C4-2B (cell line): Measurements from ENCODE around the gene ZKSCAN1.

Experiments used
- H3K27ac ChIP-seq: fragments of 450-650 bp; 2 replicates; pipeline ENCODE4 v1.5.1; 2017
- ZFX ChIP-seq: fragments of 450-650 bp; IDR thresholded peaks from 2 replicates; pipeline ENCODE4 v1.6.1; 2017
- TF ChIP-seq, protein P1 (sequence below): fragments of 450-650 bp; conservative IDR thresholded peaks from 2 replicates; pipeline ENCODE4 v1.5.1; 2017; ENCODE audit warnings: mild to moderate bottlenecking

Gene ZKSCAN1

GRCh38 chr7:99994819-99995218 lies 20.6 kb upstream of the ZKSCAN1 start:
- peak overlapping the region; percentile 21 for H3K27ac ChIP-seq
- no peak for TF ChIP-seq ZFX
- TF ChIP-seq, protein P1, sequence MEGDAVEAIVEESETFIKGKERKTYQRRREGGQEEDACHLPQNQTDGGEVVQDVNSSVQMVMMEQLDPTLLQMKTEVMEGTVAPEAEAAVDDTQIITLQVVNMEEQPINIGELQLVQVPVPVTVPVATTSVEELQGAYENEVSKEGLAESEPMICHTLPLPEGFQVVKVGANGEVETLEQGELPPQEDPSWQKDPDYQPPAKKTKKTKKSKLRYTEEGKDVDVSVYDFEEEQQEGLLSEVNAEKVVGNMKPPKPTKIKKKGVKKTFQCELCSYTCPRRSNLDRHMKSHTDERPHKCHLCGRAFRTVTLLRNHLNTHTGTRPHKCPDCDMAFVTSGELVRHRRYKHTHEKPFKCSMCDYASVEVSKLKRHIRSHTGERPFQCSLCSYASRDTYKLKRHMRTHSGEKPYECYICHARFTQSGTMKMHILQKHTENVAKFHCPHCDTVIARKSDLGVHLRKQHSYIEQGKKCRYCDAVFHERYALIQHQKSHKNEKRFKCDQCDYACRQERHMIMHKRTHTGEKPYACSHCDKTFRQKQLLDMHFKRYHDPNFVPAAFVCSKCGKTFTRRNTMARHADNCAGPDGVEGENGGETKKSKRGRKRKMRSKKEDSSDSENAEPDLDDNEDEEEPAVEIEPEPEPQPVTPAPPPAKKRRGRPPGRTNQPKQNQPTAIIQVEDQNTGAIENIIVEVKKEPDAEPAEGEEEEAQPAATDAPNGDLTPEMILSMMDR = no peak

- no peak for TF ChIP-seq ZFX
- TF ChIP-seq, protein P1 = no peak
- H3K27ac ChIP-seq = no peak overlapping the region
Observed at GRCh38 chr7:99996755-99997544, 18.4 kb upstream of the ZKSCAN1 start.

GRCh38 chr7:99997545-99998137 lies 17.8 kb upstream of the ZKSCAN1 start:
- no peak overlapping the region for H3K27ac ChIP-seq
- TF ChIP-seq, protein P1 = no peak
- no peak for TF ChIP-seq ZFX

- TF ChIP-seq, protein P1 = no peak
- no peak for TF ChIP-seq ZFX
- no peak overlapping the region for H3K27ac ChIP-seq
Observed at GRCh38 chr7:100000239-100000638, 15.2 kb upstream of the ZKSCAN1 start.

- TF ChIP-seq, protein P1 = no peak
- no peak for TF ChIP-seq ZFX
- peak overlapping the region; percentile 1; the same call in 1 of the 2 replicates for H3K27ac ChIP-seq
Observed at GRCh38 chr7:100003711-100004661, 11.4 kb upstream of the ZKSCAN1 start.

GRCh38 chr7:100007887-100008286 lies 7.5 kb upstream of the ZKSCAN1 start:
- H3K27ac ChIP-seq = no peak overlapping the region
- no peak for TF ChIP-seq ZFX
- TF ChIP-seq, protein P1 = no peak
